ENCODE measurements around the gene ZNF84. TPM values are rescaled to one million over a fixed set of nuclear protein-coding genes. Genes with fewer than 3 reads are reported as not detected.

The ZNF84 gene
- total and polyA plus RNA-seq, 9 of the 15 experiments (the other 6 are each of a cell fraction or from before 2014, with no cell fraction given), result 8.8 to 24.3 (median 12.1) TPM

GRCh38 chr12:133080368-133081158 lies 43.3 kb downstream of the ZNF84 start, which contains the start of gene ZNF140 (continued):
- TF ChIP-seq, protein P1, sequence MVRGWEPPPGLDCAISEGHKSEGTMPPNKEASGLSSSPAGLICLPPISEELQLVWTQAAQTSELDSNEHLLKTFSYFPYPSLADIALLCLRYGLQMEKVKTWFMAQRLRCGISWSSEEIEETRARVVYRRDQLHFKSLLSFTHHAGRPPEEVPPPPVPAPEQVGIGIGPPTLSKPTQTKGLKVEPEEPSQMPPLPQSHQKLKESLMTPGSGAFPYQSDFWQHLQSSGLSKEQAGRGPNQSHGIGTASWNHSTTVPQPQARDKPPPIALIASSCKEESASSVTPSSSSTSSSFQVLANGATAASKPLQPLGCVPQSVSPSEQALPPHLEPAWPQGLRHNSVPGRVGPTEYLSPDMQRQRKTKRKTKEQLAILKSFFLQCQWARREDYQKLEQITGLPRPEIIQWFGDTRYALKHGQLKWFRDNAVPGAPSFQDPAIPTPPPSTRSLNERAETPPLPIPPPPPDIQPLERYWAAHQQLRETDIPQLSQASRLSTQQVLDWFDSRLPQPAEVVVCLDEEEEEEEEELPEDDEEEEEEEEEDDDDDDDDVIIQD (CRISPR knock-in tag; IDR thresholded peaks at IDR 0.05), result no peak
- TF ChIP-seq GTF2E2 (tag; IDR thresholded peaks at IDR 0.05), result peak; percentile 67; the same call in 1 of the 2 replicates
- TF ChIP-seq ZBTB9 (CRISPR knock-in tag; IDR thresholded peaks at IDR 0.05), result peak; percentile 82; the same call in 1 of the 2 replicates
- peak; percentile 80 for TF ChIP-seq BACH1 (tag; IDR thresholded peaks at IDR 0.05)
- TF ChIP-seq ZNF282 (CRISPR knock-in tag; IDR thresholded peaks at IDR 0.05), result no peak
- peak; percentile 14 to 18; a peak in 2 of 4 replicates for TF ChIP-seq RAD21 (CRISPR knock-in tag; conservative IDR thresholded peaks at IDR 0.05 in 1 of 2, IDR thresholded peaks at IDR 0.05 in 1 of 2)
- no peak; the same call in 1 of the 2 replicates for TF ChIP-seq TEAD4 (IDR thresholded peaks at IDR 0.05; ENCODE audit: low read length)
- peak; percentile 22; the same call in 1 of the 2 replicates for TF ChIP-seq TEAD4 (CRISPR knock-in tag; IDR thresholded peaks at IDR 0.05; ENCODE audit: borderline replicate concordance)
- no peak for TF ChIP-seq ZNF707 (CRISPR knock-in tag; conservative IDR thresholded peaks at IDR 0.05)
- TF ChIP-seq IRF9 (tag; IDR thresholded peaks at IDR 0.05), result no peak
- TF ChIP-seq THRA (IDR thresholded peaks at IDR 0.05), result no peak
- no peak for TF ChIP-seq NFE2 (IDR thresholded peaks at IDR 0.05; ENCODE audit: low read depth)
- TF ChIP-seq, protein P2, sequence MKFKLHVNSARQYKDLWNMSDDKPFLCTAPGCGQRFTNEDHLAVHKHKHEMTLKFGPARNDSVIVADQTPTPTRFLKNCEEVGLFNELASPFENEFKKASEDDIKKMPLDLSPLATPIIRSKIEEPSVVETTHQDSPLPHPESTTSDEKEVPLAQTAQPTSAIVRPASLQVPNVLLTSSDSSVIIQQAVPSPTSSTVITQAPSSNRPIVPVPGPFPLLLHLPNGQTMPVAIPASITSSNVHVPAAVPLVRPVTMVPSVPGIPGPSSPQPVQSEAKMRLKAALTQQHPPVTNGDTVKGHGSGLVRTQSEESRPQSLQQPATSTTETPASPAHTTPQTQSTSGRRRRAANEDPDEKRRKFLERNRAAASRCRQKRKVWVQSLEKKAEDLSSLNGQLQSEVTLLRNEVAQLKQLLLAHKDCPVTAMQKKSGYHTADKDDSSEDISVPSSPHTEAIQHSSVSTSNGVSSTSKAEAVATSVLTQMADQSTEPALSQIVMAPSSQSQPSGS (CRISPR knock-in tag; IDR thresholded peaks at IDR 0.05), result no peak
- no peak for TF ChIP-seq HMGXB4 (CRISPR knock-in tag; IDR thresholded peaks at IDR 0.05)
- TF ChIP-seq ZNF143 (CRISPR knock-in tag; IDR thresholded peaks at IDR 0.05), result peak; percentile 79
- TF ChIP-seq SPI1 (IDR thresholded peaks at IDR 0.05; ENCODE audit: borderline replicate concordance, low read depth, low read length), result no peak
- TF ChIP-seq ELK3 (CRISPR knock-in tag; IDR thresholded peaks at IDR 0.05), result no peak

Measured in K562 (cell line).